OCI-LY3 (cell line): ENCODE measurements around the gene ISG20L2.

ENCODE experiments used
- H2AFZ ChIP-seq: fragments of 200-600, 300-600 bp; shearing (Covaris generic); 2 replicates; pipeline ENCODE4 v1.6.0; 2014; ENCODE audit warnings: antibody characterized with exemption, low read depth, low read length
- H3K27ac ChIP-seq: fragments of 200-600, 300-600 bp; sonication (generic); 2 replicates; pipeline ENCODE4 v1.5.1; 2014; ENCODE audit warnings: mild to moderate bottlenecking, low read length, moderate library complexity, mixed read lengths
- H3K27me3 ChIP-seq: fragments of 200-600, 300-600 bp; sonication (generic); 2 replicates; pipeline ENCODE4 v1.6.1; 2014; ENCODE audit warnings: low read depth, low read length, mixed read lengths
- H3K36me3 ChIP-seq: fragments of 200-600, 300-600 bp; sonication (generic); replicated peaks from 2 replicates; pipeline ENCODE3; 2014; ENCODE audit warnings: low read depth, low read length, mixed read lengths
- H3K4me1 ChIP-seq: fragments of 300-600, 200-600 bp; sonication (generic); 2 replicates; pipeline ENCODE4 v1.6.1; 2014; ENCODE audit warnings: low read length, mixed read lengths
- H3K4me2 ChIP-seq: fragments of 200-600, 300-600 bp; sonication (generic); 2 replicates; pipeline ENCODE4 v1.6.1; 2014; ENCODE audit warnings: low read length, mixed read lengths
- H3K4me3 ChIP-seq: fragments of 300-600, 200-600 bp; sonication (generic); 2 replicates; pipeline ENCODE4 v1.5.1; 2014; ENCODE audit warnings: antibody characterized with exemption, mild to moderate bottlenecking, low read length, moderate library complexity
- H3K79me2 ChIP-seq: fragments of 300-600, 200-600 bp; shearing (Covaris generic); 2 replicates; pipeline ENCODE4 v1.6.1; 2014; ENCODE audit warnings: mild to moderate bottlenecking, low read length, mixed read lengths
- H3K9ac ChIP-seq: fragments of 300-600, 200-600 bp; shearing (Covaris generic); 2 replicates; pipeline ENCODE4 v1.6.0; 2014; ENCODE audit warnings: mild to moderate bottlenecking, low read length, moderate library complexity
- H3K9me3 ChIP-seq: fragments of 200-600, 300-600 bp; shearing (Covaris generic); 2 replicates; pipeline ENCODE4 v1.6.1; 2014; ENCODE audit warnings: low read length, mixed read lengths; ENCODE audit not compliant: insufficient read depth
- H4K20me1 ChIP-seq: fragments of 200-600, 300-600 bp; sonication (generic); 2 replicates; pipeline ENCODE4 v1.6.1; 2016; ENCODE audit warnings: low read length, mixed read lengths; ENCODE audit not compliant: insufficient read depth
- CTCF ChIP-seq: fragments of 200-600, 300-600 bp; sonication (generic); IDR thresholded peaks from 2 replicates; pipeline ENCODE4 v1.5.1; 2014; ENCODE audit warnings: antibody characterized with exemption, low read length, low read depth
- EZH2phosphoT487 ChIP-seq: fragments of 200-600 bp; shearing (Covaris generic); IDR thresholded peaks from 2 replicates; pipeline ENCODE4 v1.6.1; 2018; ENCODE audit warnings: antibody characterized with exemption, mixed run types, low read depth

The ISG20L2 gene

GRCh38 chr1:156717351-156717750 lies 11.2 kb downstream of the ISG20L2 start:
- Histone ChIP-seq H3K4me2 (no peak overlapping the region), H4K20me1 (no peaks in the 10 kb centered on the region), H3K4me1 (no peaks in the 10 kb centered on the region), H3K4me3 (no peak overlapping the region), H3K27me3 (no peaks in the 10 kb centered on the region), H3K36me3 (peaks cover 17% of the 10 kb centered on the region), H2AFZ (no peak overlapping the region), H3K27ac (no peak overlapping the region), H3K79me2 (peaks cover 10% of the 10 kb centered on the region), H3K9ac (no peak overlapping the region), H3K9me3 (no peaks in the 10 kb centered on the region)
- TF ChIP-seq EZH2phosphoT487 (no peak), CTCF (no peak)

- H2AFZ ChIP-seq, result no peak overlapping the region
- no peak overlapping the region for H3K4me2 ChIP-seq
- H3K27me3 ChIP-seq, result no peaks in the 10 kb centered on the region
- H3K4me3 ChIP-seq, result no peak overlapping the region
- peaks cover 4% of the 10 kb centered on the region for H3K36me3 ChIP-seq
- no peaks in the 10 kb centered on the region for H3K4me1 ChIP-seq
- H4K20me1 ChIP-seq, result no peaks in the 10 kb centered on the region
- no peaks in the 10 kb centered on the region for H3K79me2 ChIP-seq
- no peaks in the 10 kb centered on the region for H3K9me3 ChIP-seq
- H3K9ac ChIP-seq, result no peak overlapping the region
- no peak overlapping the region for H3K27ac ChIP-seq
- TF ChIP-seq CTCF (no peak), EZH2phosphoT487 (no peak)
Measured at GRCh38 chr1:156714830-156715229, 13.7 kb downstream of the ISG20L2 start.

- H3K79me2 ChIP-seq, result no peaks in the 10 kb centered on the region
- TF ChIP-seq CTCF (no peak), EZH2phosphoT487 (no peak)
- H3K4me3 ChIP-seq, result no peak overlapping the region
- H3K9me3 ChIP-seq, result no peaks in the 10 kb centered on the region
- H3K4me2 ChIP-seq, result no peak overlapping the region
- no peaks in the 10 kb centered on the region for H3K36me3 ChIP-seq
- H3K4me1 ChIP-seq, result no peaks in the 10 kb centered on the region
- no peak overlapping the region for H3K9ac ChIP-seq
- H2AFZ ChIP-seq, result no peak overlapping the region
- no peaks in the 10 kb centered on the region for H3K27me3 ChIP-seq
- H4K20me1 ChIP-seq, result no peaks in the 10 kb centered on the region
- no peak overlapping the region for H3K27ac ChIP-seq
Measured at GRCh38 chr1:156712626-156713025, 15.9 kb downstream of the ISG20L2 start.

GRCh38 chr1:156711011-156711817 lies 17.4 kb downstream of the ISG20L2 start:
- Histone ChIP-seq H3K4me3 (no peak overlapping the region), H3K9me3 (no peaks in the 10 kb centered on the region)

More at GRCh38 chr1:156711011-156711817, 17.4 kb downstream of the ISG20L2 start:
- H4K20me1 ChIP-seq, result no peaks in the 10 kb centered on the region
- no peak overlapping the region for H3K4me2 ChIP-seq
- H3K79me2 ChIP-seq, result no peaks in the 10 kb centered on the region
- H3K27ac ChIP-seq, result no peak overlapping the region
- no peaks in the 10 kb centered on the region for H3K36me3 ChIP-seq
- TF ChIP-seq CTCF (no peak), EZH2phosphoT487 (no peak)
- H3K27me3 ChIP-seq, result peaks cover 3% of the 10 kb centered on the region; the same call in 1 of the 2 replicates
- no peak overlapping the region for H2AFZ ChIP-seq
- peaks cover 4% of the 10 kb centered on the region; the same call in 1 of the 2 replicates for H3K4me1 ChIP-seq
- no peak overlapping the region for H3K9ac ChIP-seq
